ENCODE results near the gene HHLA2. TPM values are rescaled to one million over a fixed set of nuclear protein-coding genes. Genes with fewer than 3 reads are reported as not detected.

Gene HHLA2
- total and polyA plus RNA-seq, 12 donors, result not detected

GRCh38 chr3:108409800-108410178 is 113.4 kb downstream of the HHLA2 start:
- TF ChIP-seq CTCF (IDR thresholded peaks at IDR 0.05), result no peak
- H3K4me3 ChIP-seq, result no peak overlapping the region
- H3K9me3 ChIP-seq, result no peaks in the 10 kb centered on the region
- peaks cover 0 to 7% (median 0%) of the 10 kb centered on the region in 9 donors for H3K4me1 ChIP-seq
- no peaks in the 10 kb centered on the region for H3K36me3 ChIP-seq
- ATAC-seq (no peak), DNase-seq (no peak)
- intact Hi-C loops (cut with DNase I), result loop anchor here in 4 of 10 donors (5.0 to 10.0 kb wide), 3 partner anchors 472 to 498 kb away; no protein-coding TSS in a partner anchor
- no peaks in the 10 kb centered on the region for H3K27me3 ChIP-seq
- WGBS, 2 donors, result 93 to 96% methylated on average over 4 of the region's 4 CpGs
- no peak overlapping the region for H3K27ac ChIP-seq

- intact Hi-C loops (cut with DNase I), result no loop called here
- 80 to 86% methylated on average over 11 of the region's 11 CpGs for WGBS, 2 donors
Observed at GRCh38 chr3:108410531-108410984, 114.2 kb downstream of the HHLA2 start.

GRCh38 chr3:108412121-108412750 is 115.9 kb downstream of the HHLA2 start:
- no peak for ATAC-seq
- no peaks in the 10 kb centered on the region for H3K36me3 ChIP-seq
- no peak overlapping the region for H3K27ac ChIP-seq
- H3K4me1 ChIP-seq, result no peaks in the 10 kb centered on the region
- WGBS, 2 donors, result 94 to 95% methylated on average over 6 of the region's 6 CpGs
- no peak for DNase-seq
- H3K9me3 ChIP-seq, result no peaks in the 10 kb centered on the region
- no peak for TF ChIP-seq CTCF (IDR thresholded peaks at IDR 0.05)
- no peaks in the 10 kb centered on the region for H3K27me3 ChIP-seq
- intact Hi-C loops (cut with DNase I), result no loop called here
- H3K4me3 ChIP-seq, result no peak overlapping the region

More at GRCh38 chr3:108410531-108410984, 114.2 kb downstream of the HHLA2 start:
- Histone ChIP-seq H3K9me3 (no peaks in the 10 kb centered on the region), H3K27ac (no peak overlapping the region), H3K4me3 (no peak overlapping the region), H3K27me3 (no peaks in the 10 kb centered on the region), H3K36me3 (no peaks in the 10 kb centered on the region), H3K4me1 (peaks cover 0 to 7% (median 0%) of the 10 kb centered on the region in 9 donors)
- TF ChIP-seq CTCF (IDR thresholded peaks at IDR 0.05), result no peak
- ATAC-seq (peak in 4 of 8 donors; percentile 38 to 55 (median 46)), DNase-seq (peak; percentile 6 to 17)

- ATAC-seq, result no peak
- Histone ChIP-seq H3K27ac (no peak overlapping the region), H3K4me1 (no peaks in the 10 kb centered on the region), H3K36me3 (no peaks in the 10 kb centered on the region), H3K27me3 (no peaks in the 10 kb centered on the region), H3K9me3 (no peaks in the 10 kb centered on the region), H3K4me3 (no peak overlapping the region)
- DNase-seq, result no peak
- intact Hi-C loops (cut with DNase I), result no loop called here
- no peak for TF ChIP-seq CTCF (IDR thresholded peaks at IDR 0.05)
- 90 to 91% methylated on average over 5 of the region's 5 CpGs for WGBS, 2 donors
Observed at GRCh38 chr3:108414007-108414406, 117.7 kb downstream of the HHLA2 start.

All from heart right ventricle (tissue), 16 donors.